LNCAP (cell line): ENCODE data around the gene TOGARAM2.

ENCODE experiments used
- CTCF ChIP-seq: fragments of 450-650 bp; IDR thresholded peaks from 2 replicates; pipeline ENCODE4 v1.5.1; 2017; ENCODE audit warnings: mild to moderate bottlenecking

Gene TOGARAM2

GRCh38 chr2:29054430-29054829 lies 73.3 kb downstream of the TOGARAM2 start:
- no peak for TF ChIP-seq CTCF

- no peak for TF ChIP-seq CTCF
Observed at GRCh38 chr2:29055601-29056000, 74.5 kb downstream of the TOGARAM2 start.

GRCh38 chr2:29056452-29056851 lies 75.4 kb downstream of the TOGARAM2 start:
- no peak for TF ChIP-seq CTCF

GRCh38 chr2:29057006-29057405 lies 75.9 kb downstream of the TOGARAM2 start:
- TF ChIP-seq CTCF: no peak

GRCh38 chr2:29059624-29060023 lies 78.5 kb downstream of the TOGARAM2 start:
- no peak for TF ChIP-seq CTCF

- no peak for TF ChIP-seq CTCF
Observed at GRCh38 chr2:29060441-29060840, 79.3 kb downstream of the TOGARAM2 start.

GRCh38 chr2:29061176-29061575 lies 80.1 kb downstream of the TOGARAM2 start:
- TF ChIP-seq CTCF: no peak

GRCh38 chr2:29061616-29062015 lies 80.5 kb downstream of the TOGARAM2 start:
- no peak for TF ChIP-seq CTCF
